ENCODE data around the gene GABRE. TPM values are rescaled to one million over a fixed set of nuclear protein-coding genes. Genes with fewer than 3 reads are reported as not detected.
"Not testable (repeated sequence)": the region's sequence is repeated elsewhere in the genome, so short reads cannot be mapped to it uniquely, and the experiment has no call there.

GABRE gene
- total RNA-seq, 2 experiments from 2014 or later = not detected

DNA sequence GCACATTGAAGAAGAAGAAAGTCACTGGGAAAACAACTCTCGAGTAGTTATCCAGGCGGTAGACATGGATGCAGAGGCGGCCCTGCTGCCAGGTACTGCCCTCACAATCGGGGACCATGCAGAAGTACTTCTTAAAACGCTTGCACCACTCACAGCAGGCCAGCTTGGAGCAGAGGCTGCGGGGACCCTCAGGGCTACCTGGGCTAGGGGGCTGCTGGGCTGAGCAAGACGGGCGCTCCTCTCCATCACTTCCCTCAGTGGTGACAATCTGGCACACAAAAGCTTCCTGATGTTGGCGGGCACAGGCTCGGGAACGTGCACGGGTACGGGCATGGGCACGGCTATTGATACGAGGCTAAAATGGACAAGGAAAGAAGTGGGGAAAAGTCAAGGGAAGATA lies 19.7 kb downstream of the GABRE start:
- POLR2A ChIA-PET = no interaction called here
- DNase-seq = no peak
- Mint-ChIP-seq H3K4me1 (ENCODE audit: low read depth) (no peaks in the 10 kb centered on the region), H3K4me3 (no peak overlapping the region), H3K27me3 (no peaks in the 10 kb centered on the region), H3K27ac (no peak overlapping the region), H3K36me3 (no peaks in the 10 kb centered on the region), H3K9me3 (no peaks in the 10 kb centered on the region)
- CTCF ChIA-PET = no interaction called here
- intact Hi-C loops (cut with micrococcal nuclease) = no loop called here

DNA sequence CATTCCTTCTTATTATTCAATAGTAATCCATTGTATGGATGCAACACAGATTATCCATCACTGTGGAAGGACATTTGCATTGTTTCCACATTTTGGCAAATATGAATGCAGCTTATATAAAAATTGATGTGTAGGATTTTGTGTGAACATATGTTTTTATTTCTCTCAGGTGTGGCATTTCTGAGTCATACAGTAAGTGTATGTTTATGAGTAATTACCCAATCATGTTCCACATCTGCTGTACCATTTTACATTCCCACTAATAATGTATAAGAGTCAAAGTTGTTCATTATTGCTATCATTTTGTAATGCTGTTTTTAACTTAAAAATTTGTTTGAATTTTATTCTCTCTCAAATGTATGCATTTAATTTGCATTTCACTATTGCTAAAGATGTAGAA lies 36.3 kb downstream of the GABRE start:
- no peak overlapping the region for H3K4me3 Mint-ChIP-seq
- DNase-seq = no peak
- intact Hi-C loops (cut with micrococcal nuclease) = no loop called here
- H3K4me1 Mint-ChIP-seq (ENCODE audit: low read depth) = no peaks in the 10 kb centered on the region
- no peak overlapping the region for H3K27ac Mint-ChIP-seq
- POLR2A ChIA-PET = no interaction called here
- no peaks in the 10 kb centered on the region for H3K9me3 Mint-ChIP-seq
- H3K27me3 Mint-ChIP-seq = peaks cover 3% of the 10 kb centered on the region
- no peaks in the 10 kb centered on the region for H3K36me3 Mint-ChIP-seq
- CTCF ChIA-PET = no interaction called here

DNA sequence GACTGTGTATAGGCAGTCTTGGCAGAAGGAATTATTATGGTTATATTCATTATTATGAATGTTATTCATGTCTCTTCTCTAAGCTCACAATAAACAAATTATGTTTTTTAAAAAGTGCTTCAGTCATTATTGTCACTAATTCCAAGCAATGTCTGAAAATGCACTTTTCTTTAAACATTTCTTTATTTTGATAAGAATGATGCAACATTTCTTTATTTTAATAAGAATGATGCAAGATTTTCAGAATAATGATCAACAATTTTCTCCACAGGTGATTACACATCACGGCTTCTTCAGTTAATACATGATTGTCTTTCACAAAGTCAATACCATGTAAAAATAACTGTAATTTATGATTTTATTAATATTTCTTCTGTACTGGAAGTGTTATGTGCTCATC lies 39.1 kb downstream of the GABRE start:
- Mint-ChIP-seq H3K4me1 (ENCODE audit: low read depth) (no peaks in the 10 kb centered on the region), H3K36me3 (no peaks in the 10 kb centered on the region), H3K27ac (no peak overlapping the region), H3K9me3 (no peaks in the 10 kb centered on the region), H3K27me3 (no peaks in the 10 kb centered on the region), H3K4me3 (no peak overlapping the region)
- intact Hi-C loops (cut with micrococcal nuclease) = no loop called here
- DNase-seq = no peak
- POLR2A ChIA-PET = no interaction called here
- CTCF ChIA-PET = no interaction called here

DNA sequence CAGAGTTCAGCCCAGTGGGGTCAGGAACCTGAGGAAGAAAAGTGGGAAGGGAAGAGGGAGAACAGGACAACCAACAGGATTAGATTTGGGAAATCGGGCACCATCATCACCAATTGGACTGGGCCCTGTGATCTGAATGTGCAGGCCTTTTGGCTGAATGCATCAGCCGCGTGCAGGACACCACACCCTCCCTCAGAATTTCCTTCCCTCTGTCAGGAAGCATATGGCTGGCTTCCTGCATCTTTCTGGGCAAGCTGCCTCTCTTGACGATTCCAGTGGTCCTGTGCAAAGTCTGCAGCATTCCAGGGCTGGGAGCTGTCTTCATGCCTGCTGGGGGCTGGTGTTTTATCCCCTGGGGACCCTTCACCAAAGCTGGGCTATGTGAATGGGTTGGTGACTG lies 45.4 kb downstream of the GABRE start:
- H3K27me3 Mint-ChIP-seq = no peaks in the 10 kb centered on the region
- H3K4me1 Mint-ChIP-seq (ENCODE audit: low read depth) = no peaks in the 10 kb centered on the region
- intact Hi-C loops (cut with micrococcal nuclease) = no loop called here
- H3K4me3 Mint-ChIP-seq = no peak overlapping the region
- CTCF ChIA-PET = no interaction called here
- no peaks in the 10 kb centered on the region for H3K36me3 Mint-ChIP-seq
- POLR2A ChIA-PET = no interaction called here
- H3K9me3 Mint-ChIP-seq = no peaks in the 10 kb centered on the region
- DNase-seq = no peak
- H3K27ac Mint-ChIP-seq = no peak overlapping the region

DNA sequence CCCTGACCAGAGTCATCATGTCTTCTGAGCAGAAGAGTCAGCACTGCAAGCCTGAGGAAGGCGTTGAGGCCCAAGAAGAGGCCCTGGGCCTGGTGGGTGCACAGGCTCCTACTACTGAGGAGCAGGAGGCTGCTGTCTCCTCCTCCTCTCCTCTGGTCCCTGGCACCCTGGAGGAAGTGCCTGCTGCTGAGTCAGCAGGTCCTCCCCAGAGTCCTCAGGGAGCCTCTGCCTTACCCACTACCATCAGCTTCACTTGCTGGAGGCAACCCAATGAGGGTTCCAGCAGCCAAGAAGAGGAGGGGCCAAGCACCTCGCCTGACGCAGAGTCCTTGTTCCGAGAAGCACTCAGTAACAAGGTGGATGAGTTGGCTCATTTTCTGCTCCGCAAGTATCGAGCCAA lies 50.8 kb downstream of the GABRE start:
- no peak overlapping the region for H3K27ac Mint-ChIP-seq
- H3K4me3 Mint-ChIP-seq = no peak overlapping the region
- ChIA-PET POLR2A (no interaction called here), CTCF (no interaction called here)
- H3K27me3 Mint-ChIP-seq = no peaks in the 10 kb centered on the region
- no peaks in the 10 kb centered on the region for H3K9me3 Mint-ChIP-seq
- intact Hi-C loops (cut with micrococcal nuclease) = no loop called here
- DNase-seq = no peak
- no peaks in the 10 kb centered on the region for H3K36me3 Mint-ChIP-seq
- H3K4me1 Mint-ChIP-seq (ENCODE audit: low read depth) = no peaks in the 10 kb centered on the region

DNA sequence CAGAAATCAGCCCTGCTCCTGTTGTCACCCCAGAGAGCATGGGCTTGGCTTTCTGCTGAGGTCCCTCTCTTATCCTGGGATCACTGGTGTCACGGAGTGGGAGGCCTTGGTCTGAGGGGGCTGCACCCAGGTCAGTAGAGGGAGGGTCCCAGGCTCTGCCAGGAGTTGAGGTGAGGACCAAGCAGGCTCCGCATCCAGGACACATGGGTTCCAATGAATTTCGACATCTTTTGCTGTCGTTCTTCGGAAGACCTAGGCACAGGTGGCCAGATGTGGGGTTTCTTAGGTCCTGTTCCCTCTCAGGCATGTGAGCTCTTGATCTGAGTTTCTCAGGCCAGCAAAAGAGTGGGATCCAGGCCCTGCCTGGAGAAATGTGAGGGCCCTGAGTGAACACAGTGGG lies 51.8 kb downstream of the GABRE start:
- Mint-ChIP-seq H3K27ac (no peak overlapping the region), H3K4me1 (ENCODE audit: low read depth) (no peaks in the 10 kb centered on the region), H3K4me3 (no peak overlapping the region), H3K9me3 (no peaks in the 10 kb centered on the region), H3K36me3 (no peaks in the 10 kb centered on the region), H3K27me3 (no peaks in the 10 kb centered on the region)
- intact Hi-C loops (cut with micrococcal nuclease) = no loop called here
- DNase-seq = no peak
- ChIA-PET CTCF (no interaction called here), POLR2A (no interaction called here)

DNA sequence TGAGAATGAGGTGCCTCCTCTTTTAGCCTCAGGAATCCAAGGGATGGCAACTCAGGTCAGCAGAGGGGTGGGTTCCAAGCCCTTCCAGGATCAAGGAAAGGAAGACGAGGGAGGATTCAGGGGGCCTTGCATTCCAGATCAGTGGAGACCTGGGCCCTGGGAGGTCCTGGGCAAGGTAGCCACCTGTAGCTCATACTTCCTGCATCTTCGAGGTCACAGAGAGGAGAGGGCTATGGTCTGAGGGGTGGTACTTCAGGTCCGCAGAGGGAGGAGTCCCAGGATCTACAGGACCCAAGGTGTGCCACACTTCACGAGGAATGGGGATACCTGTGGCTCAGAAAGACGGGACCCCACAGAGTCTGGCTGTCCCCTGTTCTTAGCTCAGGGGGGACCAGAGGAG lies 52.6 kb downstream of the GABRE start:
- ChIA-PET CTCF (no interaction called here), POLR2A (no interaction called here)
- Mint-ChIP-seq H3K27ac (no peak overlapping the region), H3K36me3 (no peaks in the 10 kb centered on the region), H3K27me3 (no peaks in the 10 kb centered on the region), H3K4me1 (ENCODE audit: low read depth) (no peaks in the 10 kb centered on the region), H3K9me3 (no peaks in the 10 kb centered on the region), H3K4me3 (no peak overlapping the region)
- no peak for DNase-seq
- intact Hi-C loops (cut with micrococcal nuclease) = no loop called here

DNA sequence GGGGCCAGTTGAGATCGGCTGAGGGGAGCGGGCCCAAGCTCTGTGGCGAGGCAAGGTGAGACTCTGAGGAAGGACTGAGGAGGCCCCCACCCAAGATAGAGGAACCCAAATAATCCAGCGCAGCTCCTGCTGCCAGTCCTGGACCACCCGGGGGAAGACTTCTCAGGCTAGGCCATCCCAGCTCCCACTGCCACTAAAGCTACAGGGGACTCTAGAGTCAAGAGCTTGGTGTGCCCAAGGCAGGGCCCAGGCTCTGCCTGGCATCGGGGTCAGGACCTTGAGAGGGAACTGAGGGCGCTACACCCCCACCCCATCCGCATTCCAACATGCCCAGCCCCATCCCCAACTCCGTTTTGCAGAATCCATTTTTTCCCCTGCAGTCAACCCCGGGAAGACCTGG lies 53.2 kb downstream of the GABRE start:
- H3K4me3 Mint-ChIP-seq = no peak overlapping the region
- POLR2A ChIA-PET = no interaction called here
- H3K36me3 Mint-ChIP-seq = no peaks in the 10 kb centered on the region
- H3K27me3 Mint-ChIP-seq = no peaks in the 10 kb centered on the region
- no peaks in the 10 kb centered on the region for H3K9me3 Mint-ChIP-seq
- CTCF ChIA-PET = no interaction called here
- intact Hi-C loops (cut with micrococcal nuclease) = no loop called here
- H3K27ac Mint-ChIP-seq = no peak overlapping the region
- no peaks in the 10 kb centered on the region for H3K4me1 Mint-ChIP-seq (ENCODE audit: low read depth)
- DNase-seq = no peak

DNA sequence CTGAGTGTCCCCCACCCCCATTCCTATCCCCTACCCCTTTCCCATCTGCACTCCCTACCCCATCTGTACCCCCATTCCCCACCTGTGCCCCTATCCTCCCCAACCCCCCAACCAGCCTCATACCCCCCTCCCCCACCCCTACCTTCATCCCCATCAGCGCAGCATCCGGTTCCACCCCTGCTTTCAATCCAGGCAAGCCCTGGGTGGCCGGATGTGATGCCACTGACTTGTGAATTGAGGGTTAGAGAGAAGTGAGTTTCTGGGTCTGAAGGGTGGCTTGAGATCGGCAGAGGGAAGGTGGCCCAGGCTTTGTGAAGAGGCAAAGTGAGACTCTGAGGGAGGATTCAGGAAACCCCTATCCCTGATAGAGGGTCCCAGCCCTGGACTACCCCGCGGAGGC lies 53.9 kb downstream of the GABRE start:
- no peaks in the 10 kb centered on the region for H3K27me3 Mint-ChIP-seq
- no peaks in the 10 kb centered on the region for H3K36me3 Mint-ChIP-seq
- no peaks in the 10 kb centered on the region for H3K4me1 Mint-ChIP-seq (ENCODE audit: low read depth)
- H3K4me3 Mint-ChIP-seq = no peak overlapping the region
- H3K27ac Mint-ChIP-seq = no peak overlapping the region
- DNase-seq = no peak
- ChIA-PET CTCF (no interaction called here), POLR2A (no interaction called here)
- H3K9me3 Mint-ChIP-seq = no peaks in the 10 kb centered on the region
- intact Hi-C loops (cut with micrococcal nuclease) = no loop called here

DNA sequence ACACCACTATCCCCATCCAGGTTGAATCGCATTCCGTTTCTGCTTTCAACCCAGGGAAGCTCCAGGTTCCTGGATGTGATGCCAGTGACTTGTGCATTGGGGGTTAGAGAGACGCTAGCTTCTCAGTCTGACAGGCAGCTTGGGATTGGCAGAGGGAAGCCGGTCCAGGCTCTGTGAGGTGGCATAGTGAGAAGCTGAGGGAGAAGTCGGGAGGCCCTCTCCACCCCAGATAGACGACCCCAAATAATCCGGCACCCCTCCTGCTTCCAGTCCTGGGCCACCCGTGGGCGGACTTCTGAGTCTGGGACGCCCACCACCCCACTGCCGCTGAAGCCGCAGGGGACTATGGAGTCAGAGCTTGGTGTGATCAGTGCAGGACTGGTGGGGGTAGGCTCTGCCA lies 54.4 kb downstream of the GABRE start:
- ChIA-PET POLR2A (no interaction called here), CTCF (no interaction called here)
- Mint-ChIP-seq H3K27ac (no peak overlapping the region), H3K9me3 (no peaks in the 10 kb centered on the region), H3K4me1 (ENCODE audit: low read depth) (no peaks in the 10 kb centered on the region), H3K4me3 (no peak overlapping the region), H3K27me3 (no peaks in the 10 kb centered on the region), H3K36me3 (no peaks in the 10 kb centered on the region)
- intact Hi-C loops (cut with micrococcal nuclease) = no loop called here
- DNase-seq = no peak

DNA sequence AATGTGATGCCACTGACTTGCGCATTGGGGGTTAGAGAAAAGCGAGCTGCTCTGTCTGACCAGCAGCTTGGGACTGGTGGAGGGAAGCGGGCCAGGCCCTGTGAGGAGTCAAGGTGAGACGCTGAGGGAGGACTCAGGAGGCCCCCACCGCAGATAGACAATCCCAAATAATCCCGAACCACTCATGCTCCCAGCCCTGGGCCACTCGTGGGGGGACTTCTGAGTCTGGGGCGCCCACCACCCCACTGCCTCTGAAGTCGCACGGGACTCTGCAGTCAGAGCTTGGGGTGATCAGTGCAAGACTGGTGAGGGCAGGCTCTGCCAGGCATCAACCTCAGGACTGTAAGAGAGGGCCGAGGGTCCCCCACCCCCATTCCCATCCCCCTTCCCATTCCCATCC lies 54.9 kb downstream of the GABRE start:
- Mint-ChIP-seq H3K27me3 (no peaks in the 10 kb centered on the region), H3K4me3 (no peak overlapping the region), H3K4me1 (ENCODE audit: low read depth) (no peaks in the 10 kb centered on the region), H3K27ac (no peak overlapping the region), H3K36me3 (no peaks in the 10 kb centered on the region), H3K9me3 (no peaks in the 10 kb centered on the region)
- DNase-seq = no peak
- POLR2A ChIA-PET = no interaction called here
- intact Hi-C loops (cut with micrococcal nuclease) = no loop called here
- CTCF ChIA-PET = no interaction called here

DNA sequence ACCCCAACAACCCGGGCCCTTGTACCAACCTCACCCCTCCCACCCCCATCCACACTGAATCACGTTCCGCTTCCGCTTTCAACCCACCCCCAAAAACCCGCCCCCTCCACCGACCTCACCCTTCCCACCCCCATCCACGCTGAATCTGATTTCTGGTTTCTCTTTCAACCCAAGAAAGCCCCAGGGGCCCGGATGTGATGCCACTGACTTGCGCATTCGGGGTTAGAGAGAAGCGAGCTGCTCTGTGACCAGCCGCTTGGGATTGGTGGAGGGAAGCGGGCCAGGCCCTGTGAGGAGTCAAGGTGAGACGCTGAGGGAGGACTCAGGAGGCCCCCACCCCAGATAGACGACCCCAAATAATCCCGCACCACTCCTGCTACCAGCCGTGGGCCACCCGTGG lies 55.7 kb downstream of the GABRE start:
- intact Hi-C loops (cut with micrococcal nuclease); CTCF ChIA-PET; H3K27me3 Mint-ChIP-seq; H3K27ac Mint-ChIP-seq; DNase-seq; H3K36me3 Mint-ChIP-seq; H3K4me1 Mint-ChIP-seq (ENCODE audit: low read depth); H3K4me3 Mint-ChIP-seq; H3K9me3 Mint-ChIP-seq; POLR2A ChIA-PET: not testable (repeated sequence)

DNA sequence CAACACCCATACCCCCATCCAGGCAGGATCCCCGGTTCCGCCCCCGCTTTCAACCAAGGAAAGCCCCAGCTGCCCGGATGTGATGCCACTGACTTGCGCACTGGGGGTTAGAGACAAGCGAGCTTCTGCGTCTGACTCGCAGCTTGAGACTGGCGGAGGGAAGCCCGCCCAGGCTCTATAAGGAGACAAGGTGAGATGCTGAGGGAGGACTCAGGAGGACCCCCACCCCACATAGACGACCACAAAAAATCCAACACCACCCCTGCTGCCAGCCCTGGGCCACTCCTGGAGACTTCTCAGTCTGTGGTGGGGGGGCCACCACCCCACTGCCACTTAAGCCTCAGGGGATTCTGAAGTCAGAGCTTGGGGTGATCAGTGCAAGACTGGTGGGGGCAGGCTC lies 61.7 kb downstream of the GABRE start, which contains the start of gene MAGEA4:
MAGEA4 (plus strand) TSS at position 110 of the 400 bp plus-strand sequence. CDS start 10,776 bp downstream, outside the sequence.
- H3K36me3 Mint-ChIP-seq = no peaks in the 10 kb centered on the region
- intact Hi-C loops (cut with micrococcal nuclease) = no loop called here
- no peak within 1 kb of the TSS for H3K4me3 Mint-ChIP-seq
- POLR2A ChIA-PET = no interaction called here
- H3K27ac Mint-ChIP-seq = no peak within 1 kb of the TSS
- DNase-seq = no peak
- no peaks in the 10 kb centered on the region for H3K27me3 Mint-ChIP-seq
- H3K4me1 Mint-ChIP-seq (ENCODE audit: low read depth) = no peaks in the 10 kb centered on the region
- H3K9me3 Mint-ChIP-seq = no peaks in the 10 kb centered on the region
- CTCF ChIA-PET = no interaction called here

DNA sequence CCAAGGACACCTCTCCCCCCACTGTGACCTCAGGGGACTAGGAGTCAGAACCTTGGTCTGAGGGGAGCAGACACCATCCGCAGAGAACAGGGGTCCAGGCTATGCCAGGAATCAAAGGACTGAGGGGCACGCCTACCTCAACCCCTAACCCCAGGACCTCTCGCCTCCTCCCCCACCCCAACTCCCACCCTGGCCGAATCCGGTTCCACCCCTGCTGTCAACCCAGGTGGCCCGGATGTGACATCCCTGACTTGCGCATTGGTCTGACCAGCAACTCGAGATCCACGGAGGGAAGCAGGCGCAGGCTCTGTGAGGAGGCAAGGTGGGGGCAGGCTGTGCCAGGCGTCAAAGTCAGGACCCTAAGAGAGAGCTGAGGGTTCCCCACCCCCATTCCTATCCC lies 62.3 kb downstream of the GABRE start:
- CTCF ChIA-PET = no interaction called here
- H3K27me3 Mint-ChIP-seq = no peaks in the 10 kb centered on the region
- intact Hi-C loops (cut with micrococcal nuclease) = no loop called here
- DNase-seq = no peak
- no peaks in the 10 kb centered on the region for H3K4me1 Mint-ChIP-seq (ENCODE audit: low read depth)
- no peaks in the 10 kb centered on the region for H3K9me3 Mint-ChIP-seq
- no peaks in the 10 kb centered on the region for H3K36me3 Mint-ChIP-seq
- POLR2A ChIA-PET = no interaction called here
- H3K4me3 Mint-ChIP-seq = no peak overlapping the region
- no peak overlapping the region for H3K27ac Mint-ChIP-seq
